Measurements from ENCODE around the gene OPN4.

OPN4 gene

GRCh38 chr10:86648704-86649427, 5.5 kb upstream of the OPN4 start:
- no peak for FAIRE-seq

- no peak for FAIRE-seq
Measured at GRCh38 chr10:86649471-86650150, 4.7 kb upstream of the OPN4 start.

- no peak for FAIRE-seq
Measured at GRCh38 chr10:86650151-86650550, 4.2 kb upstream of the OPN4 start.

DNA sequence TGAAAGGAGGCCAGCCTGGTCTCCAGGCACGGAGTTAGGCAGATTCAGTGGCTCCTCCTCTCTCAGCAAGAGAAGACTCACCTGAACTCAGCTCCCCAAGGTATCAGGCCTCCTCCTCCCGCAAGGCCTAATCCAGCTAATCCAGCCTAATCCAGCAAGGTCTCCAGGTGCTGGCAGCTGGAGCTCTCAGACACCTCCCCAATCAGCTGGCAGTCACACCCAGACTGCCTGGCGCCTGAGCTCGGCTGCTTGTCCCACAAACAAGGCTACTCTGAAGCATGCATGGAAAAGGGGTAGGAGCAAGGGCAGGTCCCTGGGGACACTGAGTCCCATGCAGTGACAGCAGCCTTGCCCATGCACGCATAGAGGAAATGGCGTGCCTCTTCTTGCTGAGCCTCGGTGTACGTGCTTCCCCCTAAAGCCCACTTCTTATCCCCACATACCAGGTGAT, 3.3 kb upstream of the OPN4 start:
- no peak for FAIRE-seq

DNA sequence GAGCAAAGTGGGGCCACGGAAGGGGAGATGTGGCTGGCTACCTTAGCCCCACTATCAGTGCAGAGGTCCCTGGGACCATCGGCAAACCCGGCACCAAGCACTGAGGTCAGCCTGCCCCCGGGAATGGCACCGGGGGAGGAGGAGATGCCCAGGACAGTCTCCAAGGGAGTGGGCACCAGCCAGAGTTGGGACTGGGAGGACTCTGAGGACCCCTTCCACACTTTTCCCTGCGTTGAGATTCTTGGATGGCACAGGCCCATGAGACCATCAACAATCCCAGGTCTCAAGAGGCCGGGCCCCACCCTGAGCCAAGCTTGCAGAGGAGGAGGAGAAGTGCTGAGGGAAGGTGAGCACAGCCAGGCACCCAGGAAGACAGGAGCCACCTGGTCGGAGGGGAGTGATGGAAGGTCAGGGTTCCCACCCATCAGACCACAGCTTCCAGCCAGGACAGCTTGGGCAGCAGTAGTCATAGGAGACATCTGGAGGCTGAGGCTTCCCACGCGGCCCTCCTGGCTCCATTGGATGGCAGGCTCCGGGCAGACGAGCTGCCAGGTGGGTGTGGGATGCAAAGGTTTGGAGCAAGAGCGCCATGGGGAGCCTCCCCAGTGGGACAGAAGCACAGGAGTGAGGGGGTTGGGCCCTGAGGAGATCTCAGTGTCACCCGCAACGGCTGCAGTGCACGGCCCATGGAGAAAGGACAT, 2.6 kb upstream of the OPN4 start:
- FAIRE-seq, result no peak

- FAIRE-seq, result no peak
Measured at GRCh38 chr10:86652361-86653202, 1.8 kb upstream of the OPN4 start.

DNA sequence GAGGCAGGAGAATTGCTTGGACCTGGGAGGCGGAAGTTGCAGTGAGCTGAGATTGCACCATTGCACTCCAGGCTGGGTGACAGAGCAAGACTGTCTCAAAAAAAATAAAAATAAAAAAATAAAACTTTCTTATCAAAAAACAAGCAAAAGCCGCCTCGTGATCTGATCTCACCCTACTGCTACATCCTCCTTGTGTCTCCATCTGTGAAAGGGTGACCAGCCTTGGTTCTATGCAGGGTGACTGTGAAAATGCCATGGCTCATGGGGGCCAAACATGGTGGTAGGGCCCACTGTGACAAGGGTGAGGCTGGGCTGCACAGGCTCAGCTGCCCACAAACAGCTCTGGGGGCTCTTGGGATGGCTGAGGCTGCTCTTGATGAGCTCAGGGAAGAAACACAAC, 968 bp upstream of the OPN4 start:
- no peak for FAIRE-seq

- FAIRE-seq, result no peak
Measured at GRCh38 chr10:86653987-86654386, 360 bp upstream of the OPN4 start.

DNA sequence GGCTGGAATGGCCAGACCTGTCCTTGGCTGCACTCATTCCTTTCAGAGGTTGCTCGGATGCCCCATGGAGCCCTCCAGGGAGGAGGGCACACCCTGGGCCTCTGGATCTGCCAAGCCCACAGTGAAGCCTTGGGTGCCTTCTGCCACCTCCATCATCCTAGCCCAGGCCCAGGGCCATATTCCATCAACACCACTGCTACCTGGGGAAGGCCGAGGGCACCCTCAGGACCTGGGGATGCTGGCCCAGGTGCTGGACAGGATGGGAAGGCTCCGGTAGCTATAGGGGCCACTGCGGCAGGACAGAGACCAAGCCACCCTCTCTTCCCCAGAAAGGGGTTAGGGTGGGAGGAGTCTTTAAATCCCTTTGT, 810 bp downstream of the OPN4 start:
- no peak for FAIRE-seq

DNA sequence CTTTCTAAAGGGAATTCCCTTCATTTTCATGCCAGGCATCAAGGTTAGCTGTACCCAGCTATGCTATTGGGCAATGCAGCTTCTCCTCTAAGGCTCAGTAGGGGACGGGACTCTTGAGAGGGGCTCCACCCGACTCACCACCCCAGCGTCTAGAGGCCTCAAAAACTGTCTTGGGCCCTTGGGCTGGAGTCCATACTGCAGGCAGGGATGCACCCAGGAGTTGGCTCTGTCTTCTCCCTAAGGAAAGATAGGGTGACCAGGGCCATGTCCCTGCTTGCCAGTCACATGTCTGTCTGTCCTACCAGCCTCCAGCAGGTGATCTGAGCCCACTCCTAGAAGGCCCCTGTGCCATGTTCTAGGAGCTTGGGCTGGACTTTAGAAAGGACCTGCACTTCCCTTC, 1.2 kb downstream of the OPN4 start:
- no peak for FAIRE-seq

DNA sequence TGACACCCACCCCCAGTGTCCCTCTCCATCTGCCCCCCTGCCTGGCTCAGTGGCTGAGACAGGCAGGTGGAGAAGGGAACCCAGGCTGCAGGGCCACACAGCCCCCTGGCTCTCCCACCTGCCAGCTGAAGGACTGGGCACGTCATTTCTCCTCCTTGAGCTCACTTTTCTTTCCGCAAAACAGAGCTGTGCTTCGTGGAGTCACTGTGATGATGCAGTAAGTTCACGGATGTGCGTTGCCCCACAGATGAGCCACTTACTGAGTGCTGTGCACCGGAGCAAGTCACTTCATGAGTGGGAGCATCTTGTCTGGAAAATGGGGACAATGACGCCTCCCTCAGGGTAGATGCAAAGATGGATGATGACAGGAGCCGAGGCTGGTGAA, 2.7 kb downstream of the OPN4 start:
- no peak for FAIRE-seq

- FAIRE-seq, result no peak
Measured at GRCh38 chr10:86657396-86658011, 3.2 kb downstream of the OPN4 start.

DNA sequence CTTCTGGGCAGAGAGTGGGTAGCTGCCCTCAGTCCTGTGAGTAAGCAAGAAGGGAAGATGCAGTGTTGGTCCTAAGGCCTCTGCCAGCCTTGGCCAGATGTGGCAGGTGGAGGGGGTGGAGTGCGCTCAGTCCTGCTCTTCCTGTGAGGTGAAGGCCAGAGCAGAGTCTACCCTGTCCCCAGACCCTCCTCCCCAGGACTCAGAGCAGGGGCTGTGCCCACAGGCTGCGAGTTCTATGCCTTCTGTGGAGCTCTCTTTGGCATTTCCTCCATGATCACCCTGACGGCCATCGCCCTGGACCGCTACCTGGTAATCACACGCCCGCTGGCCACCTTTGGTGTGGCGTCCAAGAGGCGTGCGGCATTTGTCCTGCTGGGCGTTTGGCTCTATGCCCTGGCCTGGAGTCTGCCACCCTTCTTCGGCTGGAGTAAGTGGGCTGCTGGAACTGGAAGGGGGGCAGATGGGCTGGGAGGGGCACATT, 4.0 kb downstream of the OPN4 start:
- FAIRE-seq, result no peak

DNA sequence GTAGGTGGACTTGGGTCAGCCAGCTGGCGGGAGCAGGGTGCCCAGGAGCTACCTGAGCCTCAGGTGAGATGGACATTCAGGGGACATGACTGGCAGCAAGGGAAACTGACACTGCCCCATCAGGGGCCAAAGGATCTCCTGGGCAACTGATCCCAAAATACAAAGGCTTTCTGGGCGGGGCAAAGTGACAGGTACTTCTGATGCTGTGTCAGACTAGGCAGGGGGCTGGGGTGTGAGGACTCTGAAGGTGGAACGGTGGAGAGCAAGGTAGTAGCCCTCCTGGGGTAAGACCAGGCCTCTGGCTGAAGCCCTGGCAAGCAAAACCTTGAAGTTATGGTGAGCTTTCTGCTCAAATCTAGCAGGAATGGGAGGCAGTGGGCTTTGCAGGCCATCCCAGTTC, 4.4 kb downstream of the OPN4 start:
- FAIRE-seq, result no peak

GRCh38 chr10:86659161-86659691, 4.9 kb downstream of the OPN4 start:
- no peak for FAIRE-seq

DNA sequence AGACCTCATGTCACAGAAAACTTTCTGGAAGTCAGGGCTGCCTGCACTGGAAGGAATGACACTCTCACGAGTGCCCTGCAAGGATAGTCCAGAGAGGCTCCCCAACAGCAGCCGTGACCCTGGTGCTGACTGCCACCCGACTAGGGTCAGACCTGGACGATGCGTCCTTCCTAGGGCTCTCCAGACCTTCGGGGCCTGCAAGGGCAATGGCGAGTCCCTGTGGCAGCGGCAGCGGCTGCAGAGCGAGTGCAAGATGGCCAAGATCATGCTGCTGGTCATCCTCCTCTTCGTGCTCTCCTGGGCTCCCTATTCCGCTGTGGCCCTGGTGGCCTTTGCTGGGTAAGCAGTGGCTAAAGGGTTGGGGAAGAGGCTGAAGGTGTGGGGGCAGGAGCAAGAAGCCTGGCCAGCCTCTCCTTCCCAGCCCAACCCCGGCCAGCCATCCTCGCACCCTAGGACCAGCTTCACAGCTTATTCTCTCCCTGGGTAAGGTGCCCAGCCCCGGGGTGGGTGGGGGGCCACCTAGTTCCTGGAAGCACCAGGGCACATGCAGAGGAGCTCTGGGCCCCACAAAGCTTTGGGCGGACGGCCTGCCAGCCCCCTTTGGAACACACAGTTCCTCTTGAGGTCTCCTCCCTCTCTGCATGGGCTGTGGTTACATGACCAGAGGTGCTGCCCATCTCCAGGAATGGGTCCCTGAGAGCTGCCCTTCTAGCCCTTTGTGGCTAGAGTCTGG, 5.5 kb downstream of the OPN4 start:
- FAIRE-seq, result no peak

- no peak for FAIRE-seq
Measured at GRCh38 chr10:86661161-86662025, 7.0 kb downstream of the OPN4 start.

GRCh38 chr10:86662186-86663045, 8.1 kb downstream of the OPN4 start:
- FAIRE-seq, result no peak

- FAIRE-seq, result no peak
Measured at GRCh38 chr10:86663046-86663345, 8.6 kb downstream of the OPN4 start.
